Loucy (cell line): Measurements from ENCODE around the gene DIS3L.
"Not testable (repeated sequence)": the region's sequence is repeated elsewhere in the genome, so short reads cannot be mapped to it uniquely, and the experiment has no call there.

ENCODE experiments used
- H2AFZ ChIP-seq: fragments of 200-600 bp; sonication (generic); 2 replicates; pipeline ENCODE4 v1.6.0; 2016; ENCODE audit warnings: antibody characterized with exemption, mild to moderate bottlenecking, low read length, moderate library complexity
- H3F3A ChIP-seq: fragments of 200-600 bp; 2 replicates; pipeline ENCODE4 v1.6.0; 2016; ENCODE audit warnings: antibody characterized with exemption, low read depth, mild to moderate bottlenecking
- H3K27me3 ChIP-seq: fragments of 200-600 bp; sonication (generic); 2 replicates; pipeline ENCODE4 v1.6.1; 2014; ENCODE audit warnings: low read length, mild to moderate bottlenecking; ENCODE audit not compliant: insufficient read depth, poor library complexity, severe bottlenecking
- H3K36me3 ChIP-seq: fragments of 200-600 bp; sonication (generic); 2 replicates; pipeline ENCODE4 v1.6.1; 2016; ENCODE audit warnings: low read length; ENCODE audit not compliant: insufficient read depth
- H3K4me1 ChIP-seq: fragments of 200-600 bp; sonication (generic); 2 replicates; pipeline ENCODE4 v1.5.1; 2014; ENCODE audit warnings: low read length, mild to moderate bottlenecking; ENCODE audit not compliant: insufficient read depth, poor library complexity, severe bottlenecking
- H3K4me2 ChIP-seq: fragments of 200-600 bp; sonication (generic); 2 replicates; pipeline ENCODE4 v1.6.0; 2014; ENCODE audit warnings: antibody characterized with exemption, low read length, low read depth, mild to moderate bottlenecking; ENCODE audit not compliant: poor library complexity, severe bottlenecking
- H3K4me3 ChIP-seq: fragments of 200-600 bp; sonication (generic); 2 replicates; pipeline ENCODE4 v1.5.1; 2014; ENCODE audit warnings: low read length, mild to moderate bottlenecking, mixed read lengths; ENCODE audit not compliant: poor library complexity, severe bottlenecking
- H3K79me2 ChIP-seq: fragments of 200-600 bp; sonication (generic); 2 replicates; pipeline ENCODE4 v1.6.1; 2014; ENCODE audit warnings: low read length; ENCODE audit not compliant: insufficient read depth
- H3K9ac ChIP-seq: fragments of 200-600 bp; sonication (generic); 2 replicates; pipeline ENCODE4 v1.6.0; 2014; ENCODE audit warnings: mild to moderate bottlenecking, low read depth, low read length, moderate library complexity; ENCODE audit not compliant: poor library complexity, severe bottlenecking
- H3K9me2 ChIP-seq: fragments of 200-600 bp; sonication (generic); replicated peaks from 2 replicates; pipeline ENCODE4 v1.6.1; 2016; ENCODE audit warnings: low read depth, low read length, mixed read lengths
- H3K9me3 ChIP-seq: fragments of 200-600 bp; sonication (generic); 2 replicates; pipeline ENCODE4 v1.6.1; 2014; ENCODE audit warnings: mild to moderate bottlenecking, antibody characterized with exemption, low read length, low read depth; ENCODE audit not compliant: insufficient read depth
- H4K20me1 ChIP-seq: fragments of 200-600 bp; sonication (generic); 2 replicates; pipeline ENCODE4 v1.6.0; 2014; ENCODE audit warnings: antibody characterized with exemption, low read length, mild to moderate bottlenecking; ENCODE audit not compliant: insufficient read depth, poor library complexity, severe bottlenecking
- CTCF ChIP-seq: fragments of 200-600 bp; sonication (generic); conservative IDR thresholded peaks from 2 replicates; pipeline ENCODE4 v1.5.1; 2014; ENCODE audit warnings: mild to moderate bottlenecking, antibody characterized with exemption, low read length
- EZH2phosphoT487 ChIP-seq: fragments of 200-600 bp; IDR thresholded peaks from 2 replicates; pipeline ENCODE4 v1.6.1; 2018; ENCODE audit warnings: antibody characterized with exemption, mild to moderate bottlenecking, moderate library complexity, borderline replicate concordance

Gene DIS3L

GRCh38 chr15:66356077-66356358, 62.6 kb downstream of the DIS3L start:
- H3K9me2 ChIP-seq = no peaks in the 10 kb centered on the region
- H3K4me1 ChIP-seq = peaks cover 15% of the 10 kb centered on the region
- no peaks in the 10 kb centered on the region for H3K27me3 ChIP-seq
- TF ChIP-seq CTCF = no peak
- no peak for TF ChIP-seq EZH2phosphoT487
- peak overlapping the region; percentile 79 for H3K4me2 ChIP-seq
- 0 out of 2 replicates have a peak, but pooled peaks cover 2% of the 10 kb centered on the region for H3F3A ChIP-seq
- H3K79me2 ChIP-seq = peaks cover 36% of the 10 kb centered on the region
- H3K36me3 ChIP-seq = peaks cover 12% of the 10 kb centered on the region; the same call in 1 of the 2 replicates
- peak overlapping the region; percentile 92 for H2AFZ ChIP-seq
- no peaks in the 10 kb centered on the region for H3K9me3 ChIP-seq
- peak overlapping the region; percentile 90 for H3K9ac ChIP-seq
- H4K20me1 ChIP-seq = peaks cover 7% of the 10 kb centered on the region
- peak overlapping the region; percentile 88 for H3K4me3 ChIP-seq

- Histone ChIP-seq H3F3A (0 out of 2 replicates have a peak, but pooled peaks cover 2% of the 10 kb centered on the region), H3K9me3 (no peaks in the 10 kb centered on the region), H4K20me1 (peaks cover 5% of the 10 kb centered on the region), H3K4me3 (peak within 1 kb of the TSS; percentile 88), H3K4me1 (peaks cover 15% of the 10 kb centered on the region), H3K27me3 (no peaks in the 10 kb centered on the region), H3K79me2 (peaks cover 36% of the 10 kb centered on the region), H2AFZ (peak within 1 kb of the TSS; percentile 92), H3K9ac (peak within 1 kb of the TSS; percentile 90), H3K36me3 (peaks cover 8% of the 10 kb centered on the region; the same call in 1 of the 2 replicates), H3K4me2 (peak within 1 kb of the TSS; percentile 79), H3K9me2 (no peaks in the 10 kb centered on the region)
- TF ChIP-seq CTCF = no peak
- TF ChIP-seq EZH2phosphoT487 = no peak
These were observed 63.2 kb downstream of the DIS3L start, which contains the start of gene TIPIN for GRCh38 chr15:66356359-66357236. TSS of gene TIPIN (minus strand) at chr15:66356685. CDS start at chr15:66352947, 3,738 bp downstream.

- no peak overlapping the region for H2AFZ ChIP-seq
- H3K9me2 ChIP-seq = no peaks in the 10 kb centered on the region
- TF ChIP-seq CTCF (no peak), EZH2phosphoT487 (no peak)
- no peak overlapping the region for H3K9ac ChIP-seq
- H3K4me2 ChIP-seq = no peak overlapping the region
- no peaks in the 10 kb centered on the region for H3F3A ChIP-seq
- no peaks in the 10 kb centered on the region for H3K9me3 ChIP-seq
- H3K4me1 ChIP-seq = peaks cover 9% of the 10 kb centered on the region
- H3K79me2 ChIP-seq = peaks cover 16% of the 10 kb centered on the region
- H3K27me3 ChIP-seq = no peaks in the 10 kb centered on the region
- H4K20me1 ChIP-seq = peaks cover 1% of the 10 kb centered on the region
- no peaks in the 10 kb centered on the region for H3K36me3 ChIP-seq
- H3K4me3 ChIP-seq = no peak overlapping the region
These were observed 66.4 kb downstream of the DIS3L start for GRCh38 chr15:66359740-66360139.

GRCh38 chr15:66361745-66362460, 68.5 kb downstream of the DIS3L start:
- H3K27me3 ChIP-seq, H3K9me3 ChIP-seq, H3K4me3 ChIP-seq, H3K36me3 ChIP-seq, H3F3A ChIP-seq, H3K9ac ChIP-seq, H3K79me2 ChIP-seq, H3K4me2 ChIP-seq, H2AFZ ChIP-seq, H4K20me1 ChIP-seq, H3K4me1 ChIP-seq, H3K9me2 ChIP-seq: not testable (repeated sequence)
